Measurements from ENCODE around the gene SOX6.

DNA sequence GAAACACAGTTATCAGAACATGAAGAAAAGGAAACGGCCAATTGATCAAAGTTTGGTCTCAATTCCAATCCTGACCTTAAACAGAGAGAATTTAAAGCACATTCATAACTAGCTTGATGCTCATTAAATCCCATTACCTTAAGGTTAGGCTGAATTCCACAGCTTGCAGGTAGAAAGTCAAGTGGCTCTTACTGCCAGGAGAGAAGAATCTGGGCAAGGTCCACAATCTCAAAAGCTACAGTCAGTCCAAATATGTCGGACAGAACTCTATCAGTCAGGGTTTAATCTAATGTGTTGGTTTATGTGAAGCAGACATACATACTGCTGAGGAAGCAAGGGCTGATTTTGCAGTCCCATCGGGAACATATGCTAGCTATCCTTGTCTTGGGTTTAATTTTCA lies 348.8 kb downstream of the SOX6 start:
- TF ChIP-seq CTCF (IDR thresholded peaks at IDR 0.05) (no peak), POLR2AphosphoS5 (IDR thresholded peaks at IDR 0.05) (no peak)

All from prostate gland (tissue), 2 donors.